Measurements from ENCODE around the gene UGT3A2. TPM values are rescaled to one million over a fixed set of nuclear protein-coding genes. Genes with fewer than 3 reads are reported as not detected.

UGT3A2 gene
- total RNA-seq, 1 donor from 2014 or later, result not detected

GRCh38 chr5:36007366-36007765 is 59.3 kb downstream of the UGT3A2 start:
- no peak for DNase-seq (ENCODE audit: low read depth in 2 of 2)

- no peak for DNase-seq (ENCODE audit: low read depth in 2 of 2)
Observed at GRCh38 chr5:36006163-36006562, 60.5 kb downstream of the UGT3A2 start.

DNA sequence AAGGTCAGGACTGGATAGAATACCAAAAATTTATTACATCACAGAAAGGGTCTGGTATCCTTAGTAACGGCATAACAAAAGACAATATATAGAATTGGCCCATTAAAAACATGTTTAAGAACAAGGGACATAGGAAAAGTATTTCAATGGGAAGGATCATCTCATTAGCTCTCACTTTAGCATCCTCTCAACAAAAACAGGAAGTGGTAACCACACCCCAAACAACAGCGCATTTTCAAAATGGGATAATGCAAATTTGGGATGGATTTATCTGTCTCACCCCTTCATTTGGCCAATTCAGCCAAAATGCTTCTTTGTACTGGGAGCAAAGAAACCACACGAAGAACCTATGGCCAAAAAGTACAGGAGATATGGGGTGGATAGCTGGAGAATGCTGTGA is 65.7 kb downstream of the UGT3A2 start:
- no peak for DNase-seq (ENCODE audit: low read depth in 2 of 2)

DNA sequence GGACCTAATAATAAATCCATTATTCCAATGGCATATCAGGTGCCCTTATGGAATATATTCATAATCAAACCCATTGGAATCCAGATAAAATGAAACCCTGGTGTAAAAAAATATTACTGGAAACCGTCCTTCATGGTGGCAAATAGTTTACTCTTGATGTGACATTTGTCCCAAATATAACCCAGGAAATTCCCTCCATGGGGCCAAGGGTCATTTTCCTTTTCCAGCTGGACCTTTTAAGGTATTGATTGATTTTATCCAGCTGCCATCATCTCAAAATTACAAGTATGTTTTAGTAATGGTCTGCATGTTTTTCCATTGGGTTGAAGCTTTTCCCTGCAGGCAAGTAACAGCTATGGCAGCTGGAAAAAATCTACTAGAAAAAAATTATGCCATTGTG is 67.1 kb downstream of the UGT3A2 start:
- no peak for DNase-seq (ENCODE audit: low read depth in 2 of 2)

DNA sequence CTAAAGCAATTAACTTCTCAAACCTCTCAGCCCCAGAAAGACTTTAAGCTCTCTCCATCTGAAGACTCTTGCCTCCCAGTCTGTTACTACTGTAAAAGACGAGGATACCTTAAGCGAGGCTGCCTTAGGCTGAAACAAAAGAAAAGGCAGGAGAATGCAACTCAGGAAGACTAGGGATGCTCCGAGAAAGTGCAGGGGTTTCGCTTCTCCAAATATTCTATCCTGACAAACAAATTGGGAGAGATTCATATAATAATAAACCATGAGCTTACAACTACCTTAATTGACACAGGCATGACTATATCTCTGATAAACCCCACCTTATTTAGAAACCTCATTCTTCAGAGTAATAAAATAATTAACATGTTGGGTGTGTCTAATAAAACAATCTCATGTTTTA is 70.6 kb downstream of the UGT3A2 start:
- no peak for DNase-seq (ENCODE audit: low read depth in 2 of 2)

GRCh38 chr5:35990941-35991611 is 75.6 kb downstream of the UGT3A2 start, which contains the start of gene UGT3A1:
TSS of gene UGT3A1 (minus strand) at chr5:35991390. CDS start at chr5:35991240, 150 bp downstream.
- DNase-seq (ENCODE audit: low read depth in 2 of 2), result no peak

- DNase-seq (ENCODE audit: low read depth in 2 of 2), result no peak
Observed at GRCh38 chr5:35990520-35990919, 76.2 kb downstream of the UGT3A2 start.

DNA sequence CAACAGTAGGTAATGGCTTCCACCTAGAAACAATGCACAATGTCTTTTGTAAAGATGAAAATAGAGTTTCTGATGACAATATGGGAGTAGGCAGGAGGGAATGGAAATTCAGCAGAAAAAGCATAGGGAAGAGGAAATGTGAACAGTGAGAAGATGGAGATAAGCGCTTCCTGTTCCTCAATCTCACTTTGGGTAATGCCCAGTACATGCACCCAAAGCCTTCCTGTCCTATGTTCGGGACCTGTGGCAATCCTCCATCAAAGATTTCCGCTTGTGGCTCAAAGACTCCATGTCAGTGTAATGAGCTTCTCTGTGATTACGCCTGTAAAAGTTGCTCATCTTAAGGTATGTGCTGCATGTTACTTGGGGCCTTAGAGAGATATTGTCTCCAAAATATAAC is 78.2 kb downstream of the UGT3A2 start:
- DNase-seq (ENCODE audit: low read depth in 2 of 2), result no peak

GRCh38 chr5:35987776-35988175 is 78.9 kb downstream of the UGT3A2 start:
- no peak for DNase-seq (ENCODE audit: low read depth in 2 of 2)

Other genes starting within 250 kb of the UGT3A2 start
- gene IL7R, start 210.0 kb downstream of the UGT3A2 start, total RNA-seq, result 0.25 and 0.51 TPM in 2 replicates
- not detected in 2 replicates for gene CAPSL, start 128.3 kb downstream of the UGT3A2 start, total RNA-seq
- not detected in 2 replicates for gene UGT3A1, start 75.5 kb downstream of the UGT3A2 start, total RNA-seq
- gene LMBRD2, start 85.0 kb upstream of the UGT3A2 start, total RNA-seq, result 5.8 TPM in 2 replicates
- 17.7 and 22.5 TPM in 2 replicates for gene SKP2, start 85.2 kb upstream of the UGT3A2 start, total RNA-seq
- gene NADK2, start 175.0 kb upstream of the UGT3A2 start, total RNA-seq, result 15.4 and 26.2 TPM in 2 replicates
- under 0.01 and 0.13 TPM in 2 replicates for gene RANBP3L, start 235.0 kb upstream of the UGT3A2 start, total RNA-seq

Measured in dermis microvascular lymphatic vessel endothelial cell (primary cell).